NCI-H345 (cell line): Measurements from ENCODE around the gene GPR37L1.
A peak's percentile ranks its signal among the peaks of the same experiment; 100 is the strongest.
"Not testable (repeated sequence)": the region's sequence is repeated elsewhere in the genome, so short reads cannot be mapped to it uniquely, and the experiment has no call there.

Experiments used
- DNase-seq: peaks from one replicate; lab custom pipeline; 2025; lab: John Stamatoyannopoulos, UW

The GPR37L1 gene

DNA sequence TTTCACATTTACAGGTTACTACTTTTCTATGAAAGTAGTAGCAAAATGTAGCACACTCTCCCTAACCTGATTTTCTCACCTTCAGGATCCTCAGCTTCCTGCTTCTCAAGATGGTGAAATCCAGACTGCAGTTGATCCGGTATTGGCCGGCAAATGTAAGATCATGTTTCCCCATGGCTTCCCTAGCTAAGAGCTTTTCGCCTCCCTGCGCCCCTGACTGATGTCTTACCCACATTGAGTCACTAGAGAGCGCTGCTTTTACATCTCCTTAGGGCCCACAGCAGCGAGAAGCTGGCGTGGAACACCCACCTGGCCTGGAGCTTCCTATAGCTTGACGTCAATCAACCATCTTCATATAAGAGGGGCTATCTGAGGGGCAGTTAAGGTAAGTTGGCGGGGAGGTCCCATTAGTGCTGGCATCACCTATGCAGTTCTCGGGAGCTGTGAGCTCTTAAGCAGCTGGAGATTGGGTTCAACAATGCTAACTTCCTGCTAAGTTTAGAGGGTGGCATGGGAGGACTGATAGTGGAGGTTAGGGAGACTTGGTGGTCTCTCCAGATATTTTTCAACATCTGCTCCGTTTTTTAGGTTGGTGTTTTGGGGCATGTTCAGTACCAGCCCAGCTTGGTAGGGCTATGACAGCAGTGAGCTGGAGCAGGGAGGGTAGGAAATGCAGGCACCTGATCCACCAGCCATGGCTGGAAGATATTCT, 32.2 kb downstream of the GPR37L1 start:
- peak; percentile 8 for DNase-seq

DNA sequence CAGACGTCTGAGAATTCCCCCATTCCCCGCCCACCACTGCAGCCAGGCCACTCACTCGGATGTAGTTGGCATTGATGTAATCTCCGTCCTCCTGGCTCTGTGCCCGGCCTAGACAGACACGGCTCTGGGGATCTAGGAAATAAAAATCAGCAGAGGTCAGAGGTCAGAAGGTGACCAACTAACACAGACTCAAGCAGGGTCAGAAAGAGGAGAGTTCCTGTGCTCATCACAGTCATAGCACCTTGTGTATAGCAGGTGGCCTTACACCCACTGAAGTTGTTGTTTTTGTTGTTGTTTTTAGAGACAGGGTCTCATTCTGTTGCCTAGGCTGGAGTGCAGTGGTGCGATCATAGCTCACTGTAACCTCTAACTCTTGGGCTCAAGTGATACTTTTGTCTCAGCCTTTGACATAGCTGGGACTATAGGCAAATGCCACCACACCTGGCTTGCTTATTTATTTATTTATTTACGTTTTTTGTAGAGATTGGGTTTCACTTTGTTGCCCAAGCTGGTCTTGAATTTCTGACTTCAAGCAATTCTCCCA, 32.8 kb downstream of the GPR37L1 start:
- DNase-seq = peak; percentile 3

DNA sequence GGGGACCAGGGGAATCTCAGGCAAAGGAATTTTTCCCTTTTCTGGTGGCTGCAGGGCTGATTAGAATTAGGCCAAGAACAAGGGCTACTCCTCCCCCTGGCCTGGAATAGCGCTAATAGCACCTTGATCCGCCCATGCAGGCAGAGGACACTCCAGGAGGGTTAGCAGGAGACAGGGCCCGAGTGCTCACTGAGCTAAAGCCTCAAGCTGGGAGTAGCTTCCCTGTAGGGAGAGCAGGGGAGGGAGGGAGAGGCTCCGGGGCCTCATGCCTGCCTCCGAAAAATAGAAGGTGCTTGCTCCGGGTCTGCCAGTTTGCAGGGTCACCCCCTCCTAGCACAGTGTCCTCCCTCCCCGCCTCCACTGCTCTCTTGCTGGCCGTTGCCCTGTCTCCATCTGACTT, 33.9 kb downstream of the GPR37L1 start:
- no peak for DNase-seq

DNA sequence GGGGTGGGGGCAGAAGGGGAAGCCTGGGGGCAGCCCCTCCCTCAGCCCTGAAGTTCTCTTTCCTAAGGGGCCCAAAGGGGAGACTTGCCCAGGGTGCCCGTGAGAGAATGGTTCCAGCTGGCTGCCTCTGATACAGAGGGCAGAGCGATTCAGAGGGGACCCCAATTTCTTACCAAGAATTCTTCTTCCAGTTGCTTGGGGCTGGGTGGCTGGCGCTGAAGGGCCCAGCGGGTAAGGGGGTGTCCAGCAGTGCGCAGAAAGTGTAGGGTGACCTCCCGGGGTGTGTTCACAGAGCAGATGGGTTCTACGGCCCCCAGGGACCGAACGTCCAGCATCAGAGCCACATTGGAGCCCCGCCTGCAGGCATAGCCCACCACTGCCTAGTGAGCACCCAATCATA, 35.2 kb downstream of the GPR37L1 start:
- DNase-seq = no peak

DNA sequence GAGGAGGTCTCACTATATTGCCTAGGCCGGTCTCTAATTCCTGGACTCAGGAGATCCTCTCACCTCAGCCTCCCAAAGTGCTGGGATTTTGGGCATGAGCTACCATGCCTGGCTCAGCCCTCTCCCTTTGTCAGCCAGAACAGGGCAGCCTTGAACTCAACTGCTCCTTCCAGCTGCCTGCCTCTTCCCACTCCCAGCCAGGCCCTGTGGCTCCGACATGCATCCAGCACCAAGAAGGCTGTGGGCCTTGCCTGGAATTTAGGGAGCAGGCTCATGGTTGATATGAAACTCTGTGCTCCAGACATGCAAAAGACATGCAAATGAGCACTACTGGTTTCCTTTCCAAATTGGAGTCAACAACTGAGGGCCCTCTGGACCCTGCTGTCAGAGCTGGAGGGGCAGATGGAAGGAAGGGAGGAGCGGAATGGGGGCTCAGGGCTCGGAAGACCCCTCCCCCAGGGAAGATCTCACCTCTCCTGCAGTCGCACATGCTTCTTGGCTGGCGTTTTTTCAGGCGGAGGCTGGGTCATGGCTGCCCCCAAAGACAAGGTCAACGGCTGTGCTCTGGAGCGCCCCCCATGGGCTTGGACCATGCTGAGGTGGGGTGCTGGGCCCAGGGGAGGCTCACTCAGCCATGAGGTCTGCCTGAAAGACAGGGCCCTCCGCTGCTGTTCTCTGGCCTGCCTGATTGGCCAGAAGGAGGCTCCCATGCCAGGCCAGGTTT, 36.3 kb downstream of the GPR37L1 start:
- no peak for DNase-seq

DNA sequence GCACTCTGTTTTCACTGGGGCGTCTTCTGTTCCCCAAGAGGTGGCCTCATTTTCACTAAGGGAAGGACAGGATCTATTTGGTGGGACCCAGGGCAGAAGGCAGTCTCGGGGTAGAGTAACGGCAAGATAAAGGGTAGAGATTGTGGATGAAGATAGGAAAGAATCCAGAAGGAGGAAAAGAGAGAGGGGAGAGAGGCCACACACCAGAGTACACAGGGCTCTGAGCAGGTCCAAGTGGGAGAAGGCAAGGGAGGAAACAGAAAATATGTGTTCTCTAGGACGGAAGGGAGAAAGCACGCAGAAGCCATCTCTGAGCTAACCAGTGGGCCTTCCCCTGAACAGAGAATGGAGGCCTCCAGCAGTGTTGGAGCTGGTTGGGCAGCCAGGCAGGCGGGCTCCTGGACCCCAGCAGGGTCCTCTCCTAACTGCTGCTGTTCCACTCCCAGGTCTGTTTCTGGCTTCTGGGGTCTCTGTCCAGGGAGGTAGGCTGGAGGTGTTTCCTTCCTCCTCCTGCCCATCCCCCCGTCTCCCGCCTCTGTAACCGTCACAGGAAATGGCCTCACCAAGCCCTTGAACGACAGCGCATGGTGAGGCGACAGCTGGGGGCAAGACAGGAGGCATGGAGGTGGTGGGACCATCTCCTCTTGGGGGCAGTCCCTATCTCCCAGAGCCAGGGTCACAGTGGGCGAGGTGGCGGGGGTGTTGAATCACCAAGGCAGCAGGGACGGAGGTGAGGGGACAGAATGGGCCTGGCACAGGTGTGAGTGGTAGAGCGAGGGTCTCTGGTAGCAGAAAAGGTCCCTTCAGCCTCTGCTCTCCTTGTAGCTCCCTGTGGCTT, 37.0 kb downstream of the GPR37L1 start:
- no peak for DNase-seq

DNA sequence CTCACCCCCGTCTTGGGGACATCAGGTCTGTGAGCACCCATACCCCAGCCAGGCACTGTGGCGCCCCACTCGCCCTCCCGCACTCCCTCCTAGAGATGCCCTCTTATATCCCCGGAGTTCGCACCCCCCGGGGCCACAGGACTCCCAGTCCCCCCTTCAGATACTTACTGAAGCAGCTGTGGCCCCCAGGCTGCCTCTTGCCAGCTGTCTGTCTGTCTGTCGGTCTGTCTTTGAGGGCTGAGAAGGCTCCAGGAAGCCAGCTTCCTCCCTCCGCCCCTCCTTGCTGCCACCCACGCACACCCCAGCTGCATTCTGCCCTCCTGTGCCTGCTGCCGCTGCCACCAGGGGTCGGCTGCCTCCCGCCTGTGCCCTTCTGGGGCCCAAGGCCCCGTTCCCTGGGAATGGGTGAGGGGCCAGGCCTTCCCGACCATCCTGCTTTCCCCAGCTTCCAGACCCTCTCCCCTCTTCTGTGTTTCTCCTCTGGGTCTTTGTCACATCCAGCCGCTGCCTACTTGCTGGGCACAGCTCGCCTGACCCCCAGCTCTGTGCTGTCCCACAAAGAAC, 37.7 kb downstream of the GPR37L1 start, which contains the start of gene PTPN7:
Gene PTPN7 (minus strand): TSS at position 226 of the 564 bp plus-strand sequence. CDS start 1,200 bp downstream, outside the sequence.
- DNase-seq = no peak

DNA sequence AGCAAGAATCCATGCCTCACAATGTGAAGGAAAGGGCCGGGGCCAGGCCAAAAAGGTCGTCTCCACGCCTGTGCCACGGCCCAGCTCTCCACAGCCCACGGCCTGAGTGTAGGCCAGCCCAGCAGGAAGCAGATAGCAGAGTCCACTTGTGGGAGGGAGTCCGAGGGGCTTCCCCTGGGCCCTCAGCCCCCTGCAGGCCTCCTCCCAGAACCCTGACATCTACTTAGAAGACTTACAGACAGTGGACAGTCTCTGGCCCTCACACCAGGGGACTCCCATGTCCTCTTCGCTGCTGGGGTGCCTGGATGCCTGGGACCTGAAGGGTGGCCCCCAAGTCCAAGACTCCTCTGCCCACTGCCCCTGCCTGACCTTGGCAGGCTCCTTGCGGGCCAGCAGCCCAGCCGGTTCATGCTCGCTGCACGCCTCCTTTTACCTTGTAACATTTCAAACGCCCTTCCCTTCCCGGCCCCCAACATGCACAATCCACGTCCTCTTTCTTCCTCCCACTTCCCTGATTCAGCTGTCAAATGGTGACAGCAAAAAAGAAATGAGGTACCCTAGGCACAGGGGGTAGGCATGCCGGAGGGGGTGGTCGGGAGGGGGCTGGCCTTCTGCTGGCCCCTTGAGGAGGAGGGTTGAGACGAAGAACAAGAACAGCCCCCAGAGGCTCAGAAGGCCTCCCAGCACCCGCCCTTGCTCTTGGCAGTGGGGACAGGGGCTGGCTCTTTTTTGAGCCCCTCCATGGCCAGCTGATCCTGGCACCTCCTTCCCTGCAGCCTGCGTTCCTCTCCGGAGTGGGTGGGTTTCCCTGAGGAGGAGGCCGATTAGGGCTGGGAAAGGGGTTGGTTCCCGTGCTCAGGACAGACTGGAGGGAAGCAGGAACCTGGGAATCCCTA, 38.7 kb downstream of the GPR37L1 start:
- no peak for DNase-seq

DNA sequence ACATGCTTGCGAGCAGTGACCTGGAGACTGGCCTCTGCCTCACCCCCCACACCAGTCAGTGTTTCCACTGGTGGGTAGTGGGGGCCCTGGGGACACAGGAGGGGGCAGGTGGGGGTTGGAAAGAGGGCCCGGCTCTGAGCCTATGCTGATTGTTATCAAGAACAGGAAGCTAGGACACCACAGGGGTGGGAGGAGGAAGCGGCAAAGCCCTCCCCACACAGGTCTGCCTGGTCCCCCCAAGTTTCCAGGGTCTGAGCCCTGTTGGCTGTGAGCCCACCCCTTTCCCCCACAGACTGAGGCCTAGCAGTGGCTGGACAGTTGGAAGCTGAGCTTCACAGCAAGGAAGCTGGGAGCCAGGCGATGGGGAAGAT, 39.3 kb downstream of the GPR37L1 start:
- no peak for DNase-seq

DNA sequence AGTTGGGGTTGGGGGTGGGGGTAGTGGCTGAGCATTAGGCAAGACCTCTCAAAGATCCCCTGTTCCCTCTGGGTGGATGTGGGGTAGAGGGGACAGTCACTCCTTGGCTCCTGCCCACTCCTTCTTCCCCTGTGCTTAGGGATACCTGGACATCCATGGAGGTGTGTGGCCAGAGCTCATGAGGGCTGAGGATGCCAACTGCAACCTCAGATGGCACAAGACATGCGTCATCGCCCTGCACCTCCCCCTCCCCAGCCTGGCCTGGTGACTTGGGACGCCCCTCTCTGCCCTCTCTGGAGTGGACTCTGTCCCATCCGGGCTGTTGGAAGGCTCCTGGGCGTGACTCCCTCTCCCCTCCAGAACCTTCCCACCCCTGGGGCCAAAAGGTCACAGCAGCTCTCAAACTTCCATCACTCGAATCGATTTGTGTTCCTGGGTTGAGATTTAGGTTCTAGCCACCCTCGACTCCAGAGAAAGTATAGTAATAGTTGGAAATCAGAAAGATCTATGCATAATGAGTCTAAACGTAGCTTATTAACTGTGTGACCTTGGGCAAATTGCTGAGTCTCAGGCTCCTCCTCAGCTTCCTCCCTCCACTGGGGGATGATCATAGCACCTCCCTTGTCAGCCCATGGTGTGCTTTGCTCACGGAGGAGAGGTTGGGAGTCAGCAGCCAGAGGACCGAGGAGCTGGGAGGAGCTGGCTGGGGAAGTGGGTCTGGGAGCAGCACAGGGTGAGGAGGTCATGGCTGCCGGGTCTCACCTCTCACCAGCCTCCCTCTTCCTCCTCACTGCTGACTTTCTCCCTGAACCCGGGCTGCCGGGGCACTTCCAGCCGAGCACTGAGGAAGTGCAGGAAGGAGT, 39.9 kb downstream of the GPR37L1 start:
- DNase-seq = no peak

DNA sequence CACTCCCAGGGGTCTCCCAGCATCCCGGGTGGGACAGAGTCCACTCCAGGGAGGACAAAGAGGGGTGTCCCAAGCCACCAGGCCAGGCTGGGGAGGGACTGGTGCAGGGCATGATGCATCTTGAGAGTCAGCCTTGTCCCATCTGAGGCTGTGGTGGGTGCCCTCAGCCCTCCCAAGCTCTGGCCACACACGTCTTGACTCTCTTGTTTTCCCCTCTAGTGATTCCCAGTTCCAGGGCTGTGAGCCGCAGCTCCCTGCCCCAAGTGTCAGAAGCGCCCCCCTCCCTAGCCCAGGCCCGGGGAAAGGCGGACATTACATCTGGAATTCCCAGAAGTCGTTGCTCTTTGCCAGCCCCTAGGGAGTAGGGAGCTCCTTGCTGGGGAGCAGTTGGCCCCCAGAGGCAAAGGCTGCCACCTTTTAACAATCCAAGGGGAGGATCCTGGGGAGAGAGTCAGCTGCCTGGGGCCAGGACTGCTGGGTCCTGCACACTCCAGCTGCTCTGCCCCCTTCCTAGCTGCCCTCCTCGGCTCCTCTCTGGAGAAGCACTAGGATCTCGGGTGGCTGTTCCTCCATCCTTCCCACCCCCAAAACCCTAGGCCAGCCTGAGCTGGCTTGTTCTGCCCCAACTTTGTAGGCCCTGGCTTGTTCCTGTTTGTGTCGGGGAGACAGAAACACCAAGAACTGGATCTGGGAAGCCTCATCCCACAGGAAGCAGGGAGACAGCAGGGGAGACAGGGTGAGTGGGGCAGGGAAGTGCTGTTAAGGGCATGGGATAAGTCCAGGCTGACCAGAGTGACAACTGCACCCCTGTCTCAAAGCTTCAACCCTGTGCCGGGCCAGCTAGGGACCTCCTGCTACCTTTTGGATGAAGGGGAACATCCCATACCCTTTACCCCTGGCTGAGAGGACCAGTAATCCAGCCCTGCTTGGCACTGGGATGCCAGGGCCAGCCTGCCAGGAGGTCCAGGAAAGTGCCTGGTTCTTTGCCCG, 40.9 kb downstream of the GPR37L1 start:
- DNase-seq = no peak

DNA sequence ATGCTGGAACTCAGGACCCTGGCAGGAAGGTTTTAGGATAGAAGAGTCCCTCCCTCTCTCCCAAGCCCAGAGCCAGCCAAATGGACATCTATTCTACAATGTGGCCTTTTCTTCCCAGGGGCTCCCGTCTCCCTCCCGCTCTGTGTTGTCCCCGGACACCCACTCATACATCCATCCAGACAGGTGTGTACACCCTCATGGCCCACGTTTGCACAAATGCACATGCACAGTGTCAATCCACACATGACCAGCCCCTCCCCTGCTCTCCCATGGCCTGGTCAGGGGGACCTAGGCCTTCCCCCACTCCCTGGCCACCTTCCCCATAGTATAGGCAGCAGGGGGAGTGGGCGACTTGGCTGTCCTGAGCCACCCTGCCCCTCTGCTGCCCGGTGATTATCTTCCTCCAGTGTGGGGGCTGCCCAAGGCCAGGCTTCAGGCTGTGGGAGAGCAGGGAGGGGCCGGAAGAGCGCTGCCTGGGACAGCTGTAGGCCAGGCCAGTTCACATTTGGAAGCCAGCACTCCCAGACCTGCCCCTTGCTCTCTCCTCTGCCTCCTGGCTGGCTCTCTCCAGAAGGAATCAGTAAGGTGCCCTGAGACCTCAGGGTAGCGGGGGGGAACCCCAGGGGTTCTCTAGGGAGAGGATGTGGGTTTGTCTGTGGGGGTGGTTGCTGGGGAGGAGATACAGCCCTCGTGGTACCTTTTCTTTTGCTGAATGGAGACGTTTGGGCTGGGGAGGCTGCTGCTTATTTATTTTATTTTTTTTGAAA, 41.7 kb downstream of the GPR37L1 start:
- no peak for DNase-seq

DNA sequence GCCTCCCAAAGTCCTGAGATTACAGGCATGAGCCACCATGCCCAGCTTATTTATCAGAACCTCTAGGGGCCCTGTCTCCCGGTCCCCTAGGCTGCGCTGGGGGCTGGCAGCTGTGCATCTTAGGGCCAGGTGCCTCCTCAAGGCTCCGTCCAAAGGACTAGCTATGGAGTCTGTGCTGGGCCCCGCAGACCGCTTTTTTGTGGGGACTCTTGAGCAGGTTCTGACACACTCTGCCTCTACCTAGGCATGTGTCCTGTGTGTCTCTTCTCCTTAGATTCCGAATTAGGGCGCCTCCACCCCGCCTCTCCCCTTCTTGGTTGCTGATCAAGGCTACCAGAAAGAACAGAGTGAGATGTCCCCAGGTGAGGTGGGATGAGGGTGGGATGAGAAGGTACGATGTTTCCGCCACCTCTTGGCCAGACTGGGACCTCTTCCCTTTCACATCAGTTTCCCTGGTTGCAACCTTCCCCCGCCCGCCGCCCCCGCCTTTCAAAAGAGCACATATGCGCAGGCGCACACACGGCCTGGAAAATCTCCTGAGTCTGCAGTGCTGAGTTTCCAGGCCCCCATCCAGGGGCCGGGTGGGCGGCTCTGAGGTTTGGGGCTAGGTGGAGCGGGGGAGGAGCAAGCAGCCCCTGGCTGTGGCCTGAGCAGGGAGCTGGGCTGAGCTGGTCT, 42.7 kb downstream of the GPR37L1 start:
- DNase-seq = no peak

DNA sequence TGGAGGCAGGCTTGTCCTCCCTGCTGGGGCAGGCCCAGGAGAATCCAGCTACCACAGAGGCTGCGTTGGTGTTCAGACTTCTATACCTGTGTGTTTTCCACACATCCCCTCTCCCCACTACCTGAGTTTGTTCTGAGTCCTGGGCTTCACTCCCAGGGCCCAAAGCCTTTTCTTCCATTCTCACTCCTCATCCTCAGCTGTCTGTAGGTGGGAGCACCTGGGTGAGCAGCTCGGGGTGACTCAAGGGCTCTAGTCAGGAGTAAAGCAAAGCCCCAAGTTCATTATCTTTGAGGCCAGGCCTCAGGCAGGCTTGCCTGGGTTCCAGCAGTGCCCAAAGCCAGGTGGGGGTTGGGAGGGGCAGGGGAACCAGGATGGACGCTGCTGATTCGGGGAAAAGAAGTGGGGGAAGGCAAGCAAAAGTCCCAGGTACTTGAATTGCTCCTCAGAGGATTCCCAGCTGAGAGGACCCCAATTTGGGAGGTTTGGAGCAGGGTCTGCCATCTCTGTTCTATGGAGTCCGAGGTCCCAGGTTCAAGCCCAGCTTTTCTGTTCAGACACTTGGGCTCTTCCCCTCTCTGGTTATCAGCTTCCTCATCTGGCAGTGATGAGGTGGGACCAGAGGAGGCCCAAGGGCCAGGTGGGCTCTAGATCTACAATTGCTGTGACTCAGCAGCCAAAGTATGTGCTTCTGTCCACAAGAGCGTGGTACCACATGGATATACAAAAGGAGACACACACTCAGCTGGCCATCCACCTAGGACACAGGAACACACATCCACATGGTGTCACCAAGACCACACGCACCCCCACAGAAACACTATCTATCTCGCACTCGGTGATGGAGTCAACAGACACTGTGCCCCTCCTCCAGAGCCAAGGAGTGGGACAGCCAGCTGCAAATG, 43.5 kb downstream of the GPR37L1 start:
- no peak for DNase-seq

DNA sequence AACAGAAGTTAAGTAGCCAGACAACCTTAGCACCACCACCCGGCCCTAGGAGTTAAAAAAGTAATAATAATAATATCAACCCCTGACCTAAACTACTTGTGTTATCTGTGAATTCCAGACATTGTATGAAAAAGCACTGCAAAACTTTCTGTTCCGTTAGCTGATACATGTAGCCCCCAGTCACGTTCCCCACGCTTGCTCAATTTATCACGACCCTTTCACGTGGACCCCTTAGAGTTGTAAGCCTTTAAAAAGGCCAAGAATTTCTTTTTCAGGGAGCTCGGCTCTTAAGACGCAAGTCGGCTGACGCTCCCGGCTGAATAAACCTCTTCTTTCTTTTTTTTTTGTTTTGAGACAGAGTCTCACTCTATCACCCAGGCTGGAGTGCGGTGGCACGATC, 44.3 kb downstream of the GPR37L1 start:
- not testable (repeated sequence) for DNase-seq

DNA sequence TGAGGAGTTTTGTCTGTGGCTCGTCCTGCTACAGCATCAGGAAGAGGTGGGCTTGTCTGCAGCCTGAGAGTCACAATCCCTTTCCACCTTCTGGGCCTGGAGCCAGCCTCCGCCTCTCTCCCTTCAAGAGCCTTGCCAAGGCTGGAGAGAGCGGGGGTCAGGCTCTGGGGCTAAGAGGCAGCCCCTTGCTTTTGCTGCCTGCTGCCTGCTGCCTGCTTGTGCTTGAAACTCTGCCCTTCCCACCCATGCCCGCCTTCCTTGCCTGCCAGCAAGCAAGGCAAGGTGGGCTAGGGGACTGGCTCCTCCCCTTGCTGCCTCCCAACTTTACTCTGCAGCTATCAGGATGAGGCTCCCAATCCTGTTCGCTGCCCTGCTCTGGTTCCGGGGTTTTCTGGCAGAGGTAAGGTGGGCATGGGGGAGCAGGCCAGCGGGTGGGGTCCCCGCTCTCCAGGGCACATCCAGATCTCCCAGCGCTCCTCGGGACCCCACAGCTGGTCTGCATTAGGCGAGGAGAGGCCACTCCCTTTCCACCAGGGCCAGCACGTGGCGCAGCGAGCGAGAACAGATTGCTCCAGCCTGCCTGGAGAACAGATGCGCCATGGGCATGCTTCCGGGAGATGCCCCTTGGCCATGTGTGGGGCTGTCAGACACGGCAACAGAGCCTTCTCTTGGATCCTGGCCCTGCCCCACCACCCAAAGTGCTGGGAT, 45.1 kb downstream of the GPR37L1 start:
- DNase-seq = no peak
